ENCODE results near the gene CBX1. TPM values are rescaled to one million over a fixed set of nuclear protein-coding genes. Genes with fewer than 3 reads are reported as not detected.

The CBX1 gene
- total RNA-seq, 1 experiment from 2014 or later, result 126 TPM

DNA sequence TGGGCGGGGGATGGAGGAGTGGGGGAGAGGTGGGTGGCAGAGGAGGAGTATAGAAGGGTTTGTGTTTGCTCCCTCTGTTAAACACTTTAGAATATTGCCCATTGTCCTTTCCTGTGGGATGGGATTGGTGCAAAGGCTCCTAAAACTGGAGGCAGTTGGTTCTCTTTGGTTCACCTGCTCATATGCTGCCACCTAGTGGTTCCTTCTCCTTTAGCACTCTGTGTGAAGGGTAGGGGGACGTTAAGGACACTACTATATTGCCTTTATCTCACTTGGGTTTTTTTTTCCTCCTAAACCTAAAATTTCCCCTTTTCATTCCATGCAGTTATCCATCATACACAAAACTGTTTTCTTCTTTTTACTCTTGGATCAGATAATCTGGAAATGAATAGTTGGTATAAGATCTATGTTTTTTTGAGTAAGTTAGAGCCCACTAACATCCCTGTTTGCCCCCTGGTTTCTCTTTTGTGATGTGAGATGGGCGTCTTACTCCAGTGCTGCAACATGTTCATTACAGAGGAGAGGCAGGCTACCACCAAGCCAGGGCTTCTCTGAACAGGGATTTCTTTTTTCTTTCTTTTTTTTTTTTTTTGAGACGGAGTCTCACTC lies 30.0 kb upstream of the CBX1 start:
- peak; percentile 84 for DNase-seq
- no peak overlapping the region for H3K4me3 ChIP-seq (ENCODE audit: insufficient read depth, low read depth, low read length)

DNA sequence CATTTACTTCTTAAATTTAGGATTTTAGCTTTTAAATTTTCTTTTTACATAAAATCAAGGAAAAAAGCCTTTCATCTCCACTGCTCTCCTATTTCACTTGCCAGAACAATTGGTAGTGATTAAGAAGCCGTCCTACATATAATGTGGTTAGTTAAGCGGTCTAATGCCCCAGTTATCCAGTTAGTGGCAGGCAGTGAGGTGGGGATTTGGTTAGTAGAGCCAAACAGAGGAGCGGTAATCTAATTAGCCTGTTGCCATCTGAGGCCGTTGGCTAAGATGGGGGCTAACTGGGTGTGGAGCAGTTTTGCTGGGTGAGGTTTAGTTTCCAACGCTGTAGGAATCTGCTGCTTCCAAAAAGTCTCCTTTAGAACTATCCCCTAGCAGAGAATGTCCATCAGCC lies 28.7 kb upstream of the CBX1 start:
- no peaks in the 10 kb centered on the region for H3K27me3 ChIP-seq (ENCODE audit: control insufficient read depth, insufficient read depth, low read length)
- DNase-seq, result no peak
- H3K4me3 ChIP-seq (ENCODE audit: insufficient read depth, low read depth, low read length), result no peak overlapping the region
- H3K36me3 ChIP-seq (replicated peaks; ENCODE audit: control insufficient read depth, insufficient read depth, low read length), result no peaks in the 10 kb centered on the region; the same call in 1 of the 2 replicates

More for the DNA sequence above, 30.0 kb upstream of the CBX1 start:
- no peaks in the 10 kb centered on the region for H3K36me3 ChIP-seq (replicated peaks; ENCODE audit: control insufficient read depth, insufficient read depth, low read length)
- no peaks in the 10 kb centered on the region for H3K27me3 ChIP-seq (ENCODE audit: control insufficient read depth, insufficient read depth, low read length)

DNA sequence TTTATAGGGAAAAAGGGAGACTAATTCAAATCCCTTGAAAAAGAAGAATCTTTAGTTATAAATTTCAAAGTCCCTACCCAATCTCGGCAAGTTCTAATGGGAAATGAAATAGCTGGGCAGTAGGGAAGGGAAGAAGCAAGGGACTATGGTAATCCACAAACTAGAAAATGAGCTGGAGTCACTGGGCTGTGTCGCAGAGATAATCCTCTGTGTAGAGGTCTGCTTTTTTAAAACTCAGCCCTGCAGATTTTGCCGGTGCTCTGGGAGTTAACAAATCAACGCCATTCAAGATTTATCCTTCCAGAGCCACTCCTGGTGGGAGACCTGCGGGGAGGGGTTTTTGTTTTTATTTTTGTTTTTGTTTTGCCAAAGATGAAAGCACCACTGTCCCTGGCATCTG lies 27.1 kb upstream of the CBX1 start:
- Histone ChIP-seq H3K36me3 (replicated peaks; ENCODE audit: control insufficient read depth, insufficient read depth, low read length) (no peaks in the 10 kb centered on the region; the same call in 1 of the 2 replicates), H3K27me3 (ENCODE audit: control insufficient read depth, insufficient read depth, low read length) (no peaks in the 10 kb centered on the region), H3K4me3 (ENCODE audit: insufficient read depth, low read depth, low read length) (no peak overlapping the region)
- DNase-seq, result no peak

DNA sequence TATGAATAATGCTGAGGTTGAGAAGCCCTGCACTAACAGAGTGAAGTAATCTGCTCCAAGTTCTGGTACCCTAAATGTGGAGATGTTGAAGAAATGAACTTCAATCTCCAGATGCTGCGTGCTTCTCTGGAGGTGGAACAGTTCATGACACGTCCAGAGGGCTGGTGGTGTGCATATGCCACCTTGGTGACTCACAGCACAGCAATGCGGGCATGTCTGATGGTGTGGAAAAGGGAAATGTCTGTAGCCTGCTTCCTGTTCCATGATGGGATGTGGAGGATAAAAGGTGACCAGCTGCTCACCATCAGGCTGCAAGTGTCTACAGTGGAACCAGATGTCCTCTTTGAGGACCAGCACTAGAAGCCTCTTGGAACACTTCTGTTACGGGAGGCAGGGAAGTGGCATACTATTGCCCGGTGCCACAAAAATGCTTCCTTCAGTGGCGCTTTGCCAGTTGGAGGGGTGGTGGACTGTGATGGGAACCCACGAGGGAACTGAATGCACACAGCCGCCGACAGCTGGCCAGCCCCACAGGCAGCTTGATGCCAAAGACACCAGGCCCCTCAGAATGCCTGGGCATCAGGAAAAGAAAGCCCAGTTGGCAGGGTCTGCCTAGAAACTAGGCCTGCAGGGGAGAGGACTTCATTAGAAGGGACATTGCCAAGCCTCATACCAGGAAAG lies 26.2 kb upstream of the CBX1 start:
- Histone ChIP-seq H3K27me3 (ENCODE audit: control insufficient read depth, insufficient read depth, low read length) (no peaks in the 10 kb centered on the region), H3K4me3 (ENCODE audit: insufficient read depth, low read depth, low read length) (no peak overlapping the region), H3K36me3 (replicated peaks; ENCODE audit: control insufficient read depth, insufficient read depth, low read length) (no peaks in the 10 kb centered on the region; the same call in 1 of the 2 replicates)
- DNase-seq, result no peak

DNA sequence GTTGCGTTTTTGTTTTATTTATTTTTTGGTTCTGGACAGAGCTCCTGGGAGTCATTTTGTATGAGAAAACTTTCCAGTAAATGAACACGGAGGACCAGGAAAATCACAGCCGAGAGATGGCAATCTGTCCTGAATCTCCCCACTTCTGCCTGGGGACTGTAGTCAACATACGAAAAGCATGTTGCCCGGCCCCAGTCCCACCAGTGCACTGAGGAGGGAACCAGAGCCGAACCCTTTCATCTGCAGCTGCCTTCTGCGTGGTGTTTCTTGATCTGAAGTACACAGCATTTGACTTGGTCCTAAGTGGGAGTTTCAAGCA lies 25.2 kb upstream of the CBX1 start:
- Histone ChIP-seq H3K4me3 (ENCODE audit: insufficient read depth, low read depth, low read length) (no peak overlapping the region), H3K27me3 (ENCODE audit: control insufficient read depth, insufficient read depth, low read length) (no peaks in the 10 kb centered on the region), H3K36me3 (replicated peaks; ENCODE audit: control insufficient read depth, insufficient read depth, low read length) (peaks cover 4% of the 10 kb centered on the region)
- DNase-seq, result no peak

DNA sequence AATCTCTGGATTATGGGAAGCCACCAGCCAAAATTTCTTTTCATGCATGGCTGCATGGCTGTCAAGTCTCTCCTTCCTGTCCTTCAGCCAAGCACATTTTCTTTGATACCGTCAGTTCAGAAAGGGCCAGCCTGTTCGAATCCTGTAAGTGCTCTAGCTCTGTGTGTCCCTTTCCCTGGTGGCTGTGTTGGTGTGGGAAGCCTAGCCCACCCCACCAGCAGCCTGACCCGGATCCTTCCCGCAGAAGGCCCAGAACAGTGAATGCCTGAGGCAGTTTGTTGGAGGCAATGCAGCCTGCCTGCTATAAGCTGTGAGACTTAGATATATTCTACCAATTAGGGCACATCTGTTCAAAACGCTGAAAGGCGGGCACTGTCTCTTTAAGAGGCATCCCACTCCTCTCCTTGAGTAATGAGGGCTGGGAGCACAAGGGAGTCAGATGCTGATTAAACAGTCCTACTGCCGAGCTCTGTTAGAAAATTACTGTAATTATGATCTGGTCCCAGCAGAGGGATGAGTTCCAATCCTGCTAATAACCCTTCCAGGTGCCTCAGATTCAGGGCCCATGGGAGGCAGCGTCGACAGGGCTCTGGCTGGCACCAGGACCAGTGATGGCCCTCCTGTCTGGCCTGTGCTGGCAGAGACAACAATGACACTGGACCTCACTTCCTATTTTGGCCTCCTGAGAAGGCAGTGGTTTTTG lies 24.7 kb upstream of the CBX1 start:
- no peaks in the 10 kb centered on the region for H3K27me3 ChIP-seq (ENCODE audit: control insufficient read depth, insufficient read depth, low read length)
- DNase-seq, result no peak
- no peak overlapping the region for H3K4me3 ChIP-seq (ENCODE audit: insufficient read depth, low read depth, low read length)
- peaks cover 6% of the 10 kb centered on the region for H3K36me3 ChIP-seq (replicated peaks; ENCODE audit: control insufficient read depth, insufficient read depth, low read length)

DNA sequence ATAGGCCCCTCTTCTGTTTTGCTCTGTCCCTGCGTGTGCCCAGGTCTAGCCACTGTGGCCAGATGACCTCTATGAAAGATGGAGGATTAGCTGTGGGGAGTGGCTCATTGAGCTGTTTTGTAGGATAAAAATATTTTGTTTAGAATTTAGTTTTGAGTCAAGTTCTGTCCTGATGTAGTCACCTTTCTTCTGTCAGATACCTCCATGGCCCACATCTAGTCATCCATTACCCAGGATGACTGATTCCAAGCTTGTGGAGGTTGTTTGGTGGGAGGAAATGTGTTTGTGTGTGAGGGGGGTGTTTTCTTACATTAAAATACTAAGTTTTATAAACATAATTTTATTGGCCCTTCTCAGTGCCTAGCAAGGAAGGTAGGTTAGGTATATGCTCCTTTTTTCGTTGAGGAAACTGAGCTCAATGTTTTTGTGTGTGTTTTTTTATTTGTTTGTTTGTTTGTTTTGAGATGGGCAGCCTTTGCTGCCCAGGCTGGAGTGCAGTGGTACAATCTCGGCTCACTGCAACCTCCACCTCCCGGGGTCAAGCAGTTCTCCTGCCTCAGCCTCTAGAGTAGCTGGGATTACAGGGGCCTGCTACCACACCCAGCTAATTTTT lies 22.6 kb upstream of the CBX1 start:
- no peak for DNase-seq
- H3K27me3 ChIP-seq (ENCODE audit: control insufficient read depth, insufficient read depth, low read length), result no peaks in the 10 kb centered on the region
- H3K4me3 ChIP-seq (ENCODE audit: insufficient read depth, low read depth, low read length), result no peak overlapping the region
- peaks cover 9% of the 10 kb centered on the region for H3K36me3 ChIP-seq (replicated peaks; ENCODE audit: control insufficient read depth, insufficient read depth, low read length)

DNA sequence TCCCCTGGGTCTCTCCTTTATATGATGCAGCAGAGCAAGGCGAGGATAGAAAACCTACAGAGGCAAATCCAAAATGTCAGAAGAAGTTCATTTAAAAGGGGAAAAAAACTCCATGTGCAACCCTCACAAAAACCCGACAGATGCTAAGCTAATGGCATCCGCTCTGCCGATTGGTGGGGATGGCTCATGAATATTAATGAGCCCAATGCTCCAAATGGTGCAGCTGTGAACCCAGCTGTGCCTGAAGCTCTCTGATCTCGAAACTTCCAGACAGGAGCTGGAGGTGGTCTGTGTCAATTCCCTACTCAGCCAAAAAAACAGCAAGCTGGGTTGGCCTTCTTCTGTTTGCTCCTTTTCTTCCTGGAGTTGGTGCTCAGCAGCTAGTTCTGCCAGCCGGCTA lies 21.8 kb upstream of the CBX1 start:
- peak; percentile 69 for DNase-seq
- H3K4me3 ChIP-seq (ENCODE audit: insufficient read depth, low read depth, low read length), result no peak overlapping the region

DNA sequence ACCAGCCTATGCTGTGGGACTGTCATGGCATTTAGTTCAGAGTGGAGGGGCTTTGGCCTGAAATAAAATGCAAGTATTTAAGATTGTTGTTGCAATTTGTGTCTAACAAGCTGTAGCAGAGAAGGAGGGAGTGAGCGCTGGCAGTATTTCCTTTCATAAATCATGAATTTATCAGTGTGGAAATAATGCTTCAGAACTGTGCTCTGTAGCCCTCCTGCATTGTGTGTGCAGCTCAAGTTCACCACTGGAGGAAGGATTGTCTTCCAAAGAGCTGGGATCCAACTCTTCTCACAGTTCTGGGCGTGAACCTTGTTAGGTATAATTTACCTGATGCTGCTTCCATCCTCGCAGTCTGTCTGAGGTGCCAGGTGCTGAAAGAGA lies 21.4 kb upstream of the CBX1 start:
- Histone ChIP-seq H3K4me3 (ENCODE audit: insufficient read depth, low read depth, low read length) (no peak overlapping the region), H3K27me3 (ENCODE audit: control insufficient read depth, insufficient read depth, low read length) (no peaks in the 10 kb centered on the region), H3K36me3 (replicated peaks; ENCODE audit: control insufficient read depth, insufficient read depth, low read length) (peaks cover 12% of the 10 kb centered on the region)
- DNase-seq, result no peak

More for the DNA sequence above, 21.8 kb upstream of the CBX1 start:
- H3K27me3 ChIP-seq (ENCODE audit: control insufficient read depth, insufficient read depth, low read length), result no peaks in the 10 kb centered on the region
- peaks cover 12% of the 10 kb centered on the region for H3K36me3 ChIP-seq (replicated peaks; ENCODE audit: control insufficient read depth, insufficient read depth, low read length)

DNA sequence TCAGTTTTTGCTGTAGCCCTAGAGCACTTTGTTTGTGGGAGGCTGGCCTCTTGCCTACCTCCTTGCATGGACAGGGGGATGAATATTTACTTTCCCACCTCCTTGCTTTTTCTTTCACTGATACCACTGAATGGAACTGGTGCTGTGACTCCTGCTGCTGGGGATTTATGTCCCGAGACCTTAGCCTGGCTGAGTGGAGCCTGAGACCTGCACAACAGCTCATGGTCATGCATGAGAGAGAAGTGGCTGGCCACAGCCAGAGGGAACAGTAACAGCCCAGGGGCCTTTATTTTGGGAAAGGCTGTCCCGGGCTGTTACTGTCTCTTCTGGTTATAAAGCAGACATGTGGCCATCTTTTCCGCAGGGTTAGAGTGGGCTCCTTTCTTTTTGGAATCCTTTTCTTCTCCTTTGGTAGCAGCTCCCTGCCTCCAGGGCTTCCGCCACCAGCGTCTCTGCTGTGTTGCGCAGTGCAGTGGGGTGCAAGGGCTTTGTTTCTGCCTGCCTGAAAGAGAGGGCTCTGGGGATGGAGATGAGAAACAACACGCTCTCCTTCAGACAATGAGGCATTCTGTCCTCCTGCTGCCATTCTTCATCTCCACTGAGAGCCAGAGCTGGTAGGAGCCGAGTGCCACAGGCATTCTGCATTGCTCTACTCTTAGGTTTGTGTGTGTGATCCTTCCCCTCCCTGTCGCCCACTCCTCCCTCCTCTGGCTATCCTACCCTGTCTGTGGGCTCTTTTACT lies 20.8 kb upstream of the CBX1 start:
- Histone ChIP-seq H3K36me3 (replicated peaks; ENCODE audit: control insufficient read depth, insufficient read depth, low read length) (peaks cover 12% of the 10 kb centered on the region), H3K27me3 (ENCODE audit: control insufficient read depth, insufficient read depth, low read length) (no peaks in the 10 kb centered on the region), H3K4me3 (ENCODE audit: insufficient read depth, low read depth, low read length) (no peak overlapping the region)
- DNase-seq, result no peak

DNA sequence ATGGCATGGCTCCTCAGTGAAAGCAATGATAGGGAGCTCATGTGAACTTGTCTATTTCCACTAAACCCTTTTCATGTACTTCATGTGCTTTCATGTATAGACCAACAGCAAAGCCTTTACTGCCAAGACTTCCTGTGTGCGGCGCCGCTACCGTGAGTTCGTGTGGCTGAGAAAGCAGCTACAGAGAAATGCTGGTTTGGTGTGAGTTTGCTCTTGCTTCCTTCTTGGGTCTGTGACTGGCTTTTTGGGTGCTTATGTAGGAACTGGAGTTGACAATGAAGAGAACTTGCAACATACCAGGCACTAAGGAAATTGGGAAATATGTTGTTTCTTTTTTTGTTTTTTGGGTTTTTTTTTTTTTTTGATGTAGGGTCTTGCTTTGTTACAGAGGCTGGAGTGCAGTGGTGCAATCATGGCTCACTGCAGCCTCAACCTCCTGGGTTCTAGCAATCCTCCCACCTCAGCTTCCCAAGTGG lies 12.0 kb upstream of the CBX1 start:
- peaks cover 5% of the 10 kb centered on the region for H3K36me3 ChIP-seq (replicated peaks; ENCODE audit: control insufficient read depth, insufficient read depth, low read length)
- H3K27me3 ChIP-seq (ENCODE audit: control insufficient read depth, insufficient read depth, low read length), result no peaks in the 10 kb centered on the region
- H3K4me3 ChIP-seq (ENCODE audit: insufficient read depth, low read depth, low read length), result no peak overlapping the region
- no peak for DNase-seq

DNA sequence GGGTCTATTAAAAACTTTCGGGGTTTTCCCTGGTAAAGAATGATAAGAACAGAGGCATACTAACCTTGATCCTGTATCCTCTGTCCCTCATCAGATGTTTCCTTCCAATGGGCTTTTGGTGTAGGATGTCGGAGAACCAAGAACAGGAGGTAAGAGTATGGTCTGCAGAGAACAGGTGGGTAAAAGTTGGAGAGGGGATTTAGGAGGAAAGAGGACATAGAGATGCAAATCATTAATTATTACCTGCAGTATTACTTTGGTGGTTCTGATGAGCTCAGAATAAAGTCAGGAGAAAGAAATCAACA lies 10.6 kb upstream of the CBX1 start:
- no peak for DNase-seq
- no peaks in the 10 kb centered on the region for H3K27me3 ChIP-seq (ENCODE audit: control insufficient read depth, insufficient read depth, low read length)
- peaks cover 5% of the 10 kb centered on the region for H3K36me3 ChIP-seq (replicated peaks; ENCODE audit: control insufficient read depth, insufficient read depth, low read length)
- no peak overlapping the region for H3K4me3 ChIP-seq (ENCODE audit: insufficient read depth, low read depth, low read length)

DNA sequence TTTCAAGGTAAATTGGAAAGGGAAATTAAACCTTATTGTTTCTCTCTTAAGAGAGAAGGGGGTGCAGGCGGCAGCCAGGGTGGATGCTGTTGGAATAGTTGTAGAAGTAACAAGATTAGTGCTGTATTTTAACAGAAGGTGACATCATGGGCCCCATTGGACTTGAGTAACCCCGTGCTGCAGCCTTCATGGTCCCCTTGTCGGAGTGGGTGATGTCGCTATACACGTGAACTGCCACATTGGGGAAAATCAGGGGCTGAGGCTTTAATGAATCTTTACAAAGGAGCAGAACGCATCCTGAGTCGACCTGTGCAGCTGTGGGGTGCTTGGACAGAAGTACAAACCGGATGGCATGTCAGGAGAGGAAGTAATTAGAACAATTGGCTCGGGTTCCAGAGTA lies 9.5 kb upstream of the CBX1 start:
- Histone ChIP-seq H3K4me3 (ENCODE audit: insufficient read depth, low read depth, low read length) (no peak overlapping the region), H3K27me3 (ENCODE audit: control insufficient read depth, insufficient read depth, low read length) (no peaks in the 10 kb centered on the region), H3K36me3 (replicated peaks; ENCODE audit: control insufficient read depth, insufficient read depth, low read length) (peaks cover 4% of the 10 kb centered on the region)
- no peak for DNase-seq

DNA sequence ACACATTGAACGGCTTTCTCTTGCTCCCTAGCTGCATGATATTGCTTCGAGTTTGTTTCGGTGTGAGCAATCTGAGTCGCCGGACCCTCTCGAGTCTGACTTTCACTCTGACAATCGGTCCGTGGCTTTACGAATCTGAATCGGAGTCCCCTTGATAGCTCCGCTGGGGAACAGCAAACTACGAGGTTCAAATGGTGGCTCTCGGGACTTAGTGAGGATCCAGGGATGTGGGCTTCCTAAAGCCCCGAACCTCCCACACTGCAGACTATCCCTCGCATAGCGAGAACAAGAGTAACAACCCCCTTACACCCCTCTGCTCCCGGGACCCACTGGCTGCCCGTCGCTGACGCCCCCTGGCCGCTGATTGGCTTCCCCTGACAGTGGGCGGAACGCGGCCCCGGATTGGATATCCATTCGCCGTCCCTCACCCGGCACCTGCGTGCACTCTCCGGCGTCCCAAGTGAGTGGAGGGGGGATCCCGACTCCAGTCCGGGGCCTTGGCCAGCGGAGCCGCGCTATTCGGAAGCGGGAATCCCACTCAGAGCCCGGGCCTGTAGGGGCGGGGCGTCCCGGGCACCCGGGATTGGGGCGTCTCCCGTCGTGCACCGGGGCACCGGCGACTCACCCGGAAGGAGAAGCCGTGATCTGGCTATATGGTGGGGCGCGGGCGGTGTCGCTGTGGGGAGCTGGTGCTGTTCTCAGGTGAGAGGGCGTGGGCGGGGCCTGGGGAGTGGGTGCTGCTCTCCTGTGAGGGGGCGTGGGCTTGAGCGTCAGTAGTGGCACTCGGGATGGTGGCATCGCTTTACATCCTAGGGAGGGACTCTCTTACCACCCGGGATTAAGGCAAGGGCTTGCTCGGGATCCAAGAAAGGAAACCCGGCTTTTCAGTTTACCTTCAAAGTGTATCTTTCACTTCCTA lies 6.1 kb upstream of the CBX1 start, which contains the start of gene SNX11:
Gene SNX11, plus strand, starts transcription at position 630 of the 919 bp plus-strand sequence. CDS start 4,278 bp downstream, outside the sequence.
- Histone ChIP-seq H3K27me3 (ENCODE audit: control insufficient read depth, insufficient read depth, low read length) (no peaks in the 10 kb centered on the region), H3K36me3 (replicated peaks; ENCODE audit: control insufficient read depth, insufficient read depth, low read length) (no peaks in the 10 kb centered on the region), H3K4me3 (ENCODE audit: insufficient read depth, low read depth, low read length) (peak within 1 kb of the TSS; percentile 64)
- peak; percentile 95 for DNase-seq

All from H7 (cell line).